Measurements from ENCODE around the gene HLA-DOA. TPM values are rescaled to one million over a fixed set of nuclear protein-coding genes. Genes with fewer than 3 reads are reported as not detected.

Gene HLA-DOA
- total and polyA plus RNA-seq, 5 experiments from 2014 or later, result 26.4 to 61.0 (median 50.7) TPM

GRCh38 chr6:32984622-32985389, 24.6 kb downstream of the HLA-DOA start:
- DNase-seq, result peak; percentile 78 to 95 (median 87)
- POLR2A ChIA-PET, result interaction anchor here (0.6 to 21.1 kb wide), 9 partner anchors 13 to 146 kb away, joined by 3 to 510 read pairs (median 10); partner anchors contain the start of genes BRD2, HLA-DMA, HLA-DMB and TAP2
- Mint-ChIP-seq H3K27me3 (no peaks in the 10 kb centered on the region), H3K27ac (peak overlapping the region in 9 of 10 donors; percentile 14 to 84 (median 67)), H3K36me3 (peaks cover 4 to 25% (median 10%) of the 10 kb centered on the region in 3 donors), H3K4me3 (no peak overlapping the region), H3K4me1 (peaks cover 9 to 30% (median 25%) of the 10 kb centered on the region in 4 donors), H3K9me3 (no peaks in the 10 kb centered on the region)
- peak; percentile 88 to 99 for ATAC-seq

DNA sequence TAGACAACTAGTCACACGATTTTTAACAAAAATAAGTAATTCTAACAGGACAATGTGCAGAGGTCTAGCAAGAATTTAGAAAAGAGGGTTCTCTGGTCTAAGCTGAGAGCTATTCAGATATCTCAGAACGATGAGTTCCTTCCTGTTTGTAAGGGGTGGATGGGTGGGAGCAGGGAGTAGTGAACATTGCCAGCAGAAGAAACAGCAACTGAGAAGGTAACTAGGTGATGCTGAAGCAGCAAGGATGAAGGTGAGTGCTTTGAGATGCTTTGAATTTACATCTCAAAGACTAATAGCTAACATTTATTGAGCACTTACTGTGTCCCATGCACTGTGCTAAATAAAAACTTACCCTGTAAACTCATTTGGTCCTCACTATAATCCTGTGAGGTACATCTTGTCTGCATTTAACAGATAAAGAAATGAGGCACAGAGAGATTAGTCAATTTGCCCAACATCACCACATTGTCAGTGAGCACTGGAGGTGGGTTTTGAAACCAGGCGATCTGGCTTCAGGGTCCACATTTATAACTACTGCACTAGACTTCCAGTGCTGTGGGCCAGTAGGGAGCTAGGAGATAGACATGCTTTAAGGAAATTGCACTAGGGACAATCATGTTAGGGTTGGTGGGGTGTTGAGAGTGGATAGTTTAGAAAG, 25.3 kb downstream of the HLA-DOA start:
- H3K4me1 Mint-ChIP-seq, result peaks cover 12 to 34% (median 27%) of the 10 kb centered on the region in 4 donors

GRCh38 chr6:32983493-32983848, 25.9 kb downstream of the HLA-DOA start:
- no peak overlapping the region for H3K4me3 Mint-ChIP-seq

More for the DNA sequence above, 25.3 kb downstream of the HLA-DOA start:
- POLR2A ChIA-PET, result interaction anchor here (1.2 to 21.1 kb wide), 8 partner anchors 13 to 99 kb away, joined by 3 to 510 read pairs (median 10); partner anchors contain the start of genes BRD2, HLA-DMA and HLA-DMB
- H3K27ac Mint-ChIP-seq, result peak overlapping the region in 9 of 10 donors; percentile 29 to 82 (median 63)
- peaks cover 8 to 33% (median 13%) of the 10 kb centered on the region in 3 donors for H3K36me3 Mint-ChIP-seq
- H3K27me3 Mint-ChIP-seq, result no peaks in the 10 kb centered on the region
- DNase-seq, result no peak
- ATAC-seq, result peak in 1 of 2 donors; percentile 11
- H3K9me3 Mint-ChIP-seq, result no peaks in the 10 kb centered on the region
- no peak overlapping the region for H3K4me3 Mint-ChIP-seq

DNA sequence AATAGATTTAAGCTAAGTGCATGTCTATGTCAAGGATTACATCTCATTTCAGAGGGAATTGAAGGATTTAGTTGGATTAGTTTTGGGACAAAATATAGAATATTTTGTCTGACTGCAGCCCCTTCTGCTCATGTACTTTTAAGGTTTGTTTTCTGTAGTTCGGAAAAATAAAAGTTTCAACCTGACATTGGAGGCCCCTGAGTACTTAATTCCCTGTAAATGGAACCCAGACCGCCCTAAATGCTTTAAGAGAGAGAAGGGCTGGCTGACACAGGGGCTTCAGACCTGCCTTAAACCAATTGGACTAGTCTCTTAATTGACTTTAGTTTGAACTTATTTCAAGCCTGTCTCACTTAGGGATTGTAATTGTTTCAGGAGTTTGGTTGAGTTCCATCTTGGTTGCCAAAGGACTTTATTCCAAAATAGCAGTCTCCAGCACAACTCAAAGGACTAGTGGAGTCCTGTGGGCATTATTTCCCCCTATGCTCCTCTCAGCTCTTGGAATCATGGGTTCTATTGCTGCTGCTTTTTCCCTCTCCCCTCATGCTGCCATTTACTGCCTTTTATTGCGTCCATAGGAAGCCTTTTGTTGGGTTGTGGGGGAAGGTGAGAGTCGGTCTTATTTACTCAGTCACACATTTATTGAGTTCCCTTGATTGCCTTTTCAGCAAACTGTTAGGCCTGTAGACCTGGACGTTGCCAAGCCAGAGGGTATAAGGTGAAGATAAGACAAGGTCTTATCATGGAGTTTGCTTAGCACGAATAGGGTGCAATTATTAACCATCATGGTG, 26.5 kb downstream of the HLA-DOA start:
- POLR2A ChIA-PET, result interaction anchor here (1.0 to 21.1 kb wide), 5 partner anchors 11 to 89 kb away, joined by 3 to 510 read pairs (median 45); partner anchors contain the start of genes BRD2, HLA-DMA and HLA-DMB
- H3K27me3 Mint-ChIP-seq, result no peaks in the 10 kb centered on the region
- no peak overlapping the region for H3K4me3 Mint-ChIP-seq
- DNase-seq (no peak), ATAC-seq (no peak)
- H3K27ac Mint-ChIP-seq, result peak overlapping the region in 8 of 10 donors; percentile 41 to 87 (median 56)
- H3K36me3 Mint-ChIP-seq, result peaks cover 8 to 45% (median 13%) of the 10 kb centered on the region in 3 donors
- H3K9me3 Mint-ChIP-seq, result no peaks in the 10 kb centered on the region
- peaks cover 14 to 42% (median 36%) of the 10 kb centered on the region in 4 donors for H3K4me1 Mint-ChIP-seq

More at GRCh38 chr6:32983493-32983848, 25.9 kb downstream of the HLA-DOA start:
- POLR2A ChIA-PET, result interaction anchor here (1.2 to 21.1 kb wide), 6 partner anchors 12 to 89 kb away, joined by 3 to 510 read pairs (median 28); partner anchors contain the start of genes BRD2, HLA-DMA and HLA-DMB
- H3K36me3 Mint-ChIP-seq, result peaks cover 8 to 39% (median 13%) of the 10 kb centered on the region in 3 donors
- H3K4me1 Mint-ChIP-seq, result peaks cover 12 to 36% (median 31%) of the 10 kb centered on the region in 4 donors
- H3K27me3 Mint-ChIP-seq, result no peaks in the 10 kb centered on the region
- no peaks in the 10 kb centered on the region for H3K9me3 Mint-ChIP-seq
- H3K27ac Mint-ChIP-seq, result peak overlapping the region in 7 of 10 donors; percentile 20 to 82 (median 46)
- no peak for ATAC-seq
- DNase-seq, result no peak

DNA sequence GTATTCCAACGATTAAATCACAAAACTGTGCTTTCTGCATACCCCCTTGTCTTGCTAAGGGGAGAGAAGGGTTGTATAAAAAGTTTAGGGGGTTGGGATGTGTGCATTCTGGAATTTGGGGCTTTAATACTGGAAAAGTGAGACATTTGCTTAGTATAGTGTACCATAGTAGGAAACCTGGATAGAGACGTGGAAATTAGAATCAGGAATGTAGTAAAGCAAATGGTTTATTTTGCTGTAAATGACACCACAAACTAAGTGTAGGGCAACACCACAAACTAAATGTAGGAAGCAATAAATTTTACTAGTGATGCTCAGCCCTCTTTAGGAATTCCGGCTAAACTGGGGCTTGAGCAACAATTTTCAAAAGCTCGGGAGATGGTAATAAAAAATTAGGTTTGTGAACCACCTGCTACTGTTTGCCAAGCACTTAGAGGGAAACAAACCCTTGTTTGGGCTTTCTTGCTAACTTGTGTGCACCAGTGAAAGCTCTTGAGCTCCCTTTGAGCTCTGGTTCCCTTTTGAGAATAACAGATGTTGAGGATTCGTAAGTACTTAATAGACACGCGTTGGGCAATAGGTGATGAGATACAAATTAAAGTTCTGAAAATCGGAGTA, 27.2 kb downstream of the HLA-DOA start:
- no peak for ATAC-seq
- Mint-ChIP-seq H3K27me3 (no peaks in the 10 kb centered on the region), H3K4me1 (peaks cover 19 to 49% (median 43%) of the 10 kb centered on the region in 4 donors), H3K36me3 (peaks cover 14 to 52% (median 18%) of the 10 kb centered on the region in 3 donors), H3K27ac (peak overlapping the region in 9 of 10 donors; percentile 7 to 87 (median 44)), H3K9me3 (no peaks in the 10 kb centered on the region), H3K4me3 (no peak overlapping the region)
- DNase-seq, result no peak
- POLR2A ChIA-PET, result interaction anchor here (0.6 to 21.1 kb wide), 6 partner anchors 11 to 143 kb away, joined by 3 to 510 read pairs (median 24); partner anchors contain the start of genes BRD2, HLA-DMA and HLA-DMB

DNA sequence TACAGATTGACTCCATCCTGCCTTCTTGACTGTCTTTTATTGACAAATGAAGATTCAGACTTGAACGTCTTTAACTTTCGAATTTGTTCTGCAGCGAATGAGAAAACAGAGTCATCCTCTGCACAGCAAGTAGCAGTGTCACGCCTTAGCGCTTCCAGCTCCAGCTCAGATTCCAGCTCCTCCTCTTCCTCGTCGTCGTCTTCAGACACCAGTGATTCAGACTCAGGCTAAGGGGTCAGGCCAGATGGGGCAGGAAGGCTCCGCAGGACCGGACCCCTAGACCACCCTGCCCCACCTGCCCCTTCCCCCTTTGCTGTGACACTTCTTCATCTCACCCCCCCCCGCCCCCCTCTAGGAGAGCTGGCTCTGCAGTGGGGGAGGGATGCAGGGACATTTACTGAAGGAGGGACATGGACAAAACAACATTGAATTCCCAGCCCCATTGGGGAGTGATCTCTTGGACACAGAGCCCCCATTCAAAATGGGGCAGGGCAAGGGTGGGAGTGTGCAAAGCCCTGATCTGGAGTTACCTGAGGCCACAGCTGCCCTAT, 28.8 kb downstream of the HLA-DOA start:
- DNase-seq (no peak), ATAC-seq (no peak)
- H3K4me1 Mint-ChIP-seq, result peaks cover 28 to 65% (median 59%) of the 10 kb centered on the region in 4 donors
- H3K9me3 Mint-ChIP-seq, result no peaks in the 10 kb centered on the region
- POLR2A ChIA-PET, result interaction anchor here (0.7 to 21.1 kb wide), 5 partner anchors 9 to 612 kb away, joined by 3 to 510 read pairs (median 45); partner anchors contain the start of genes BRD2, HLA-DMA, HLA-DMB and TAP2
- H3K27ac Mint-ChIP-seq, result peak overlapping the region in 6 of 10 donors; percentile 19 to 72 (median 46)
- H3K4me3 Mint-ChIP-seq, result no peak overlapping the region
- H3K27me3 Mint-ChIP-seq, result no peaks in the 10 kb centered on the region
- H3K36me3 Mint-ChIP-seq, result peaks cover 14 to 68% (median 30%) of the 10 kb centered on the region in 3 donors

DNA sequence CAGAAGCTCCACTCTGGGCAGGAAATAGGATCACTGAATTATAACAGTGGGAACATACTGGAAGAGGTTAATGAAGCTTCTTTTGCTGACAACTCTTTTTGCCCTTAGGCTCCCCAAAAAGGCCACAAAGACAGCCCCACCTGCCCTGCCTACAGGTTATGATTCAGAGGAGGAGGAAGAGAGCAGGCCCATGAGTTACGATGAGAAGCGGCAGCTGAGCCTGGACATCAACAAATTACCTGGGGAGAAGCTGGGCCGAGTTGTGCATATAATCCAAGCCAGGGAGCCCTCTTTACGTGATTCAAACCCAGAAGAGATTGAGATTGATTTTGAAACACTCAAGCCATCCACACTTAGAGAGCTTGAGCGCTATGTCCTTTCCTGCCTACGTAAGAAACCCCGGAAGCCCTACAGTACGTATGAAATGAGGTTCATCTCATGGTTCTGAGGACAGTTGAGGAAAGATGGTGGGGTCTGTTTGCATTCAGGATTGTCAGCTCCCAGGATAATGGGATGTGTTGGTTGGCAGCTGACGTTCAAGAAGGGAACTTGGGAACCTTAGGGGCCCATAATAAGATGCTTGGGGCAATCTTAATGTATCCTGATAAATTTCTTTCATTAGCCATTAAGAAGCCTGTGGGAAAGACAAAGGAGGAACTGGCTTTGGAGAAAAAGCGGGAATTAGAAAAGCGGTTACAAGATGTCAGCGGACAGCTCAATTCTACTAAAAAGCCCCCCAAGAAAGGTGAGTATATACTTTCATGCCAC, 29.5 kb downstream of the HLA-DOA start:
- no peak for DNase-seq
- Mint-ChIP-seq H3K27me3 (no peaks in the 10 kb centered on the region), H3K36me3 (peaks cover 14 to 74% (median 33%) of the 10 kb centered on the region in 3 donors), H3K27ac (peak overlapping the region in 9 of 10 donors; percentile 19 to 69 (median 55)), H3K9me3 (no peaks in the 10 kb centered on the region), H3K4me1 (peaks cover 33 to 69% (median 65%) of the 10 kb centered on the region in 4 donors), H3K4me3 (peak overlapping the region in 1 of 10 donors; percentile 10)
- no peak for ATAC-seq
- POLR2A ChIA-PET, result interaction anchor here (1.3 to 21.1 kb wide), 4 partner anchors 8 to 85 kb away, joined by 3 to 510 read pairs (median 138); partner anchors contain the start of genes BRD2, HLA-DMA and HLA-DMB

DNA sequence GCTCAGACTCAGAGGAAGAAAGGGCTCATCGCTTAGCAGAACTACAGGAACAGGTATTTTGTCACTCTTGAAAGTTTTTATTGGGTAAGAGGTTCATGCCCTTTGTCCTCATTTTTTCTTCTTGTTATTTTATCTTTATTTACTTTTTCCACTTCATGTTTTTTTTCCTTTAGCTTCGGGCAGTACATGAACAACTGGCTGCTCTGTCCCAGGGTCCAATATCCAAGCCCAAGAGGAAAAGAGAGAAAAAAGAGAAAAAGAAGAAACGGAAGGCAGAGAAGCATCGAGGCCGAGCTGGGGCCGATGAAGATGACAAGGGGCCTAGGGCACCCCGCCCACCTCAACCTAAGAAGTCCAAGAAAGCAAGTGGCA, 31.5 kb downstream of the HLA-DOA start:
- no peaks in the 10 kb centered on the region for H3K9me3 Mint-ChIP-seq
- no peak for DNase-seq
- POLR2A ChIA-PET, result interaction anchor here (0.5 to 21.1 kb wide), 5 partner anchors 9 to 39 kb away, joined by 3 to 510 read pairs (median 5); partner anchors contain the start of genes BRD2, HLA-DMA and HLA-DMB
- ATAC-seq, result no peak
- peak overlapping the region; percentile 6 to 91 (median 72) for H3K27ac Mint-ChIP-seq
- H3K27me3 Mint-ChIP-seq, result no peaks in the 10 kb centered on the region
- no peak overlapping the region for H3K4me3 Mint-ChIP-seq
- H3K36me3 Mint-ChIP-seq, result peaks cover 25 to 91% (median 51%) of the 10 kb centered on the region in 3 donors
- H3K4me1 Mint-ChIP-seq, result peaks cover 34 to 71% (median 57%) of the 10 kb centered on the region in 4 donors

- H3K4me3 Mint-ChIP-seq, result peak overlapping the region in 5 of 10 donors; percentile 2 to 44 (median 16)
- POLR2A ChIA-PET, result interaction anchor here (0.5 to 21.1 kb wide), 6 partner anchors 8 to 311 kb away, joined by 3 to 510 read pairs (median 4); partner anchors contain the start of genes BRD2, HLA-DMA and HLA-DMB
- H3K27me3 Mint-ChIP-seq, result no peaks in the 10 kb centered on the region
- peaks cover 28 to 96% (median 53%) of the 10 kb centered on the region in 3 donors for H3K36me3 Mint-ChIP-seq
- DNase-seq, result no peak
- peak overlapping the region; percentile 6 to 91 (median 62) for H3K27ac Mint-ChIP-seq
- peaks cover 36 to 67% (median 56%) of the 10 kb centered on the region in 4 donors for H3K4me1 Mint-ChIP-seq
- H3K9me3 Mint-ChIP-seq, result no peaks in the 10 kb centered on the region
- no peak for ATAC-seq
Observed at GRCh38 chr6:32977272-32977952, 32.0 kb downstream of the HLA-DOA start.
